ENCODE data around the gene KRTAP21-1.

GRCh38 chr21:30713766-30714165 lies 41.5 kb downstream of the KRTAP21-1 start:
- TF ChIP-seq TAF1 (IDR thresholded peaks at IDR 0.05; ENCODE audit: low read depth) (no peak), EP300 (IDR thresholded peaks at IDR 0.05; ENCODE audit: borderline replicate concordance) (no peak), YY1 (IDR thresholded peaks at IDR 0.05; ENCODE audit: low read depth) (no peak), EGR1 (IDR thresholded peaks at IDR 0.05) (no peak), RAD21 (IDR thresholded peaks at IDR 0.05; ENCODE audit: low read depth) (no peak), CREB1 (IDR thresholded peaks at IDR 0.05; ENCODE audit: low read depth) (no peak), TCF12 (IDR thresholded peaks at IDR 0.05; ENCODE audit: low read depth) (no peak), CEBPB (IDR thresholded peaks at IDR 0.05) (no peak), TEAD4 (IDR thresholded peaks at IDR 0.05) (no peak), REST (IDR thresholded peaks at IDR 0.05; ENCODE audit: low read depth) (no peak), FOXM1 (IDR thresholded peaks at IDR 0.05; ENCODE audit: borderline replicate concordance, low read depth) (no peak), ZBTB7A (IDR thresholded peaks at IDR 0.05; ENCODE audit: low read depth) (no peak)
- TF ChIP-seq, protein P1, sequence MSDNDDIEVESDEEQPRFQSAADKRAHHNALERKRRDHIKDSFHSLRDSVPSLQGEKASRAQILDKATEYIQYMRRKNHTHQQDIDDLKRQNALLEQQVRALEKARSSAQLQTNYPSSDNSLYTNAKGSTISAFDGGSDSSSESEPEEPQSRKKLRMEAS (IDR thresholded peaks at IDR 0.05), result no peak
